Choroid plexus epithelial cell (primary cell): ENCODE results near the gene ADAMTS14.
A peak's percentile ranks its signal among the peaks of the same experiment; 100 is the strongest.

Experiments
- DNase-seq: peaks from one replicate; pipeline ENCODE4 v3.0.0-alpha.2; 2010; ENCODE audit warnings: low read depth
- H3K4me3 ChIP-seq: 2 replicates; pipeline ENCODE4 v1.5.1; 2011; ENCODE audit warnings: low read depth, mild to moderate bottlenecking, control low read depth, low read length, moderate library complexity
- CTCF ChIP-seq: conservative IDR thresholded peaks from 2 replicates; pipeline ENCODE4 v1.5.1; 2011; ENCODE audit warnings: low read depth, mild to moderate bottlenecking, control low read depth, inconsistent platforms, low read length, moderate library complexity

Gene ADAMTS14

GRCh38 chr10:70786799-70787415, 114.6 kb downstream of the ADAMTS14 start:
- peak; percentile 72 for DNase-seq
- no peak overlapping the region for H3K4me3 ChIP-seq
- no peak for TF ChIP-seq CTCF

- TF ChIP-seq CTCF = no peak
- DNase-seq = no peak
- H3K4me3 ChIP-seq = no peak overlapping the region
These were observed 119.2 kb downstream of the ADAMTS14 start for GRCh38 chr10:70791386-70792039.

- no peak for DNase-seq
- TF ChIP-seq CTCF = no peak
These were observed 123.3 kb downstream of the ADAMTS14 start for GRCh38 chr10:70795613-70796012.

GRCh38 chr10:70797840-70798239, 125.5 kb downstream of the ADAMTS14 start:
- TF ChIP-seq CTCF = no peak
- H3K4me3 ChIP-seq = no peak overlapping the region
- no peak for DNase-seq

More at GRCh38 chr10:70795613-70796012, 123.3 kb downstream of the ADAMTS14 start:
- no peak overlapping the region for H3K4me3 ChIP-seq

GRCh38 chr10:70799124-70799523, 126.8 kb downstream of the ADAMTS14 start:
- peak; percentile 7 for DNase-seq
- TF ChIP-seq CTCF = no peak
- H3K4me3 ChIP-seq = no peak overlapping the region

GRCh38 chr10:70801854-70802253, 129.5 kb downstream of the ADAMTS14 start:
- no peak overlapping the region for H3K4me3 ChIP-seq
- no peak for DNase-seq
- no peak for TF ChIP-seq CTCF

- no peak for DNase-seq
- no peak overlapping the region for H3K4me3 ChIP-seq
- TF ChIP-seq CTCF = no peak
These were observed 131.6 kb downstream of the ADAMTS14 start for GRCh38 chr10:70803775-70804420.
